ENCODE data around the gene MEGF11. TPM values are rescaled to one million over a fixed set of nuclear protein-coding genes. Genes with fewer than 3 reads are reported as not detected.
"Not testable (repeated sequence)": the region's sequence is repeated elsewhere in the genome, so short reads cannot be mapped to it uniquely, and the experiment has no call there.

MEGF11 gene
- total RNA-seq, 1 donor = 0.27 TPM

DNA sequence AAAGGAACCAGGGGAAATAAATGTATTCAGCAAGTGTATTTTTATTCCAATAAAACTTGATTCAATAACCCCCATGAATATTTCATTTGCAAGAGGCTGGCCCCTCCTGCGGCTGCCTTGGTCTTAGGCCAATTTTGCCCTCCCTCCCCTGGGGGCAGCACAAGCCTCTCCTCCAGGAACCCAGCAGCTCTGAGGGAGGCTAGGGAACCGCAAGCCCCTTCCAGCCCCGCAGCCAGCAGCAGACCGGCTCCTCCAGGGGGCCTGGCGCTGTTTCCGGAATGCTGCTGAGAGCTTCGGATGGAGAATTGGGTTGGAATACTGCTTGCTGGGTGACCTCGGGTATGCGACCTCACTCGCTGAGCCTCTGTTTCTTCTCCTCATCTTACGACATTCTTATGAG is 234.2 kb downstream of the MEGF11 start:
- no peak for DNase-seq (ENCODE audit: low read depth in 2 of 3, low spot score in 2 of 3)

DNA sequence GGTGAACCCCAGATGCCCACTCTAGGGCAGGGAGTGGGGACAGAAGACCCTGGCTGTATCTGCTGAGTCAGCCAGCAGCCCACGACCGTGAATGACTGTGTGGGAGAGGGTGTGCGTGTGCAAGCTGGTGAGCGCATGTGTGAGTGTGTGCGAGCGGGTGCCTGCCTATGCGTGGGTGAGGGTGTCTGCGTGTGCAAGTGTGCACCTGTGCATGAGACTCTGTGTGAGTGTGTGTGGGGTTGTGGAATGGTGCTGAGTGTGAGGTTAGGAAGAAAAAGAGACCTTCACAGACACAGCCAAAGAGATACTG is 235.1 kb downstream of the MEGF11 start:
- no peak for DNase-seq (ENCODE audit: low read depth in 2 of 3, low spot score in 2 of 3)

DNA sequence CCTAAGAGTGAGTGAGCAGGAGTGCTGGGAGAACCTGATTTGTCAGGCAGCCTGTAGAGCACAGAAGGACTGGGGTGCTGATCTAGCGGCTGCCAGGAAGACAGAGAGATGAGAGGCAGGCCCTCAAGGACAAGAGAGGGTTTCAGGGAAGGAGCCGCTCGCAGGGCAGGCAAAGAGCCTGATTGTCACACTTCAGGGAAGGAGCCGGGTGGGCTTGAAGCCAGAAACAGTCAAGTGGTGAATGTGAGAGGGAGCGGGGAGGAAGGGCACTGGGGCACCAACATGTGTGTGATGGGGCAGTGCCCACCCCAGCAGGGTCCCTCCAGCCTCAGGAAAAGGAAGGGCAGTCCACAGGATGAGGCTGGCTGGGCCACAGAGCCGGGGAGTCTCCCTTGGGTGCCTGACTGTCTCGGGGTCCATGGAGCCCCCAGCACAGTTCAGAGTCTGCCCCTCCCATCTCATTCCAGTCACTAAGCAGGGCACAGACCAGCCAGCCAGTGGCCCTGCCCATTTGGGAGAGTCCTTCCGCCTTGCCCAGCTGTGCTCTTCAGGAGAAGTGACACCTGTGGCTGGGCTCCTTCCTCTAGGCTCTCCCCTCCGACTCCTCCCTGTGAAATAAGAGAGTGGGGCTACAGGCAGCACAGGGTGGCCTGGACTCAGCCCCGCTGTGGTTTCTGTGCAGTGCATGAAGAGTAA is 235.6 kb downstream of the MEGF11 start:
- no peak for DNase-seq (ENCODE audit: low read depth in 2 of 3, low spot score in 2 of 3)

- DNase-seq (ENCODE audit: low read depth in 2 of 3, low spot score in 2 of 3) = no peak
These were observed 236.6 kb downstream of the MEGF11 start for GRCh38 chr15:66017000-66017399.

GRCh38 chr15:66016199-66016598 is 237.4 kb downstream of the MEGF11 start:
- DNase-seq (ENCODE audit: low read depth in 2 of 3, low spot score in 2 of 3) = no peak

DNA sequence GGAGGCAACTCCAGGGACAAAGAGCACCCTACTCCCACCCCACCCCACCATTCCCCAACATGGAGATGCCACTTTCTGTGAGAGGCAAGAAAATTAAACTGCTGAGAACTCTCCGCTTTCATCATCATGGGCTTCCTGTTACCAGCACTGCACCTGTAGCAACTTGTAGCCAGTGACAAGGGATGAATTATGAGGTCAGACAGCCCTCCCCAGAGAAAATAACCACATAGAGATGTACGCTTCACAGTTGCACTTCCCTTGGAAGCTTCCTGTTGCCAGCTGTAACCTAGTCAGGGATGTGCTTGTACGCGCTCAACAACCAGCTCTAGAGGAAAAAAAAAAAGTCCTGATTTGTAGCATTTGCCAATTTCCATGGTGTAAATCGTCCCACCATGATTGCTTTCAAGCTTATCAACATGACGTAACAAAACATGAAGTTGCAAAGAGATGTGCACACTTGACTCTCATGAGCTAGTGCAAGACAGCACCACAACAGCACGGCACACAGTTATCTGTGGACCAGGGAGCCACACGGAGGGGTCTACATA is 238.8 kb downstream of the MEGF11 start:
- DNase-seq (ENCODE audit: low read depth in 2 of 3, low spot score in 2 of 3) = peak in 2 of 3 donors; percentile 16 to 20

GRCh38 chr15:66014022-66014421 is 239.5 kb downstream of the MEGF11 start:
- no peak for DNase-seq (ENCODE audit: low read depth in 2 of 3, low spot score in 2 of 3)

DNA sequence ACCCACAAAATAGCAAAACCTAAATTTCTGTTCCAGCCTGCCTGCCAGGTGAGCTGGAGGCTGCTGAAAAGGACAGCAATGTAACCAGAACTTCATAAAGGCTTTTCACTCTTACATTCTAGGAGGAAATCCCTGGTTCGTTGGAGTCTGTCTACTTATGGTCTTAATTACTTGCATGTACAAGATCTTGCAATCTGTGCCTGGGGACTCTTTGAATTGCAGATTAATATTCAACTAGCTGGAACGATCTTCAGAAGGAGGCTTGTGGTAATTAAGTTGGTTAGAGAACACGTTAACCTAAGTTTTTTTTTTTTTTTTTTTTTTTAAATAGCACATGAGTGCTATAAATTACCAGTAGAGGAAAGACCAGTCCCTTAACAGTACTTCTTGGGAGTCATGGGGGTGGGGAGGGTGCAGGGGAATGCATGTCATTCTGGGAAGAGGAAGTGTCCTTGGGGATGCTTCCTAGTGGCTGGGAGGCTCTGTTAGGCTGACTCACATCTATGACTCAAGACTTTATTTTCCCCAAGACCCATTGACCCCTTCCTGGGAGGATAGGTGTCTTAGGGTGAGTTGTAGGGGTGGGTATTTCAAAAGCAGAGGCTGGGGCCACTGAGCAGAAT is 244.5 kb downstream of the MEGF11 start:
- no peak for DNase-seq (ENCODE audit: low read depth in 2 of 3, low spot score in 2 of 3)

- no peak for DNase-seq (ENCODE audit: low read depth in 2 of 3, low spot score in 2 of 3)
These were observed 245.8 kb downstream of the MEGF11 start for GRCh38 chr15:66007663-66008262.

DNA sequence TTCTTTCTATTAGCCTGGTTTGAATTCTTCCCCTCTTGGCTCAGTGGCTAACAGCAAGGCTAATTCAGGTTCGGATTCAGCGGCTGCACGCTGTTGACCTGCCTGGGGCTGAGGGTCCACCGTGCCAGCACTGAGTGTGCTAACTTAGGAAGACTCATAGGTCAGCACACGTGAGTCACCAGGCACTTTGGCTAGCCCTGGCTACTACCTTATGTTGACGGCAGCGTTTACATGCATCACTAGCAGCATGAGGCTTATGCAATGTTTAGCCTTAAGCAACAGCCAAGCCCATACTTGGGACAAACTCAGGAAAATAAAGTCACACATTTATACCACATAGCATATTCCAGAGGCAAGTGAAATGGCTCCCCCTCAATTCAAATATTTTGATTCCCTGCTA is 246.6 kb downstream of the MEGF11 start:
- DNase-seq (ENCODE audit: low read depth in 2 of 3, low spot score in 2 of 3) = no peak

DNA sequence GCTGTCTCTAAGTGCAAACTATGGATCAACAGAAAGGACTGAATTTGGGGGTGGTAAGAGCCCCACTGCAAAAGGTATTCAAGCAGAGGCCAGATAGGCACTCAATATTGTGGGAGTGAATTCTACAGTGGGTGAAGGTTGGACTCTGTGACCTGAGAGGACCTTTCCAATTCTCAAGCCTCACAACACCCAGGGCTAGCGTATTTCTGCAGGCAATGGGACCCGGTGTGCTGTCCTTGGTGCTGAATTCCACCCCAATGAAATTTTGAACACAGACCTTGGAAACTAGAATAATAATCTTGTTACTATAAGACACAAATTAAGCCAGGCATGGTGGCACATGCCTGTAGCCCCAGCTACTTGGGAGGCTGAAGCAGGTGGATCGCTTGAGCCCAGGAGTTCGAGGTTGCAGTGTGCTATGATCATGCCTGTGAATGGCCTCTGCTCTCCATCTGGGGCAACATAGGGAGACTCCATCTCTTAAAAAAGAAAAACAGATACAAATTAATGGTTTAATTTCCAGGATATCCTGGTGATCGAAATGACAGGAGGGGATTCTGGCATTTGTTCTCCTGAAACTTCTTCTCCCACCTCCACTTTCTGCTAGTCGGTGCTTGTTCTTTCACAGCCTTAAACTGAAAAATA is 248.8 kb downstream of the MEGF11 start:
- peak in 2 of 3 donors; percentile 35 to 58 for DNase-seq (ENCODE audit: low read depth in 2 of 3, low spot score in 2 of 3)

- not testable (repeated sequence) for DNase-seq (ENCODE audit: low read depth in 2 of 3, low spot score in 2 of 3)
These were observed 250.4 kb downstream of the MEGF11 start for GRCh38 chr15:66003129-66003528.

- no peak for DNase-seq (ENCODE audit: low read depth in 2 of 3, low spot score in 2 of 3)
These were observed 251.7 kb downstream of the MEGF11 start for GRCh38 chr15:66001717-66002426.

- DNase-seq (ENCODE audit: low read depth in 2 of 3, low spot score in 2 of 3) = no peak
These were observed 252.5 kb downstream of the MEGF11 start for GRCh38 chr15:66001042-66001441.

- DNase-seq (ENCODE audit: low read depth in 2 of 3, low spot score in 2 of 3) = no peak
These were observed 255.1 kb downstream of the MEGF11 start for GRCh38 chr15:65998486-65998885.

GRCh38 chr15:65996901-65997300 is 256.6 kb downstream of the MEGF11 start:
- DNase-seq (ENCODE audit: low read depth in 2 of 3, low spot score in 2 of 3) = no peak

GRCh38 chr15:65994832-65995231 is 258.7 kb downstream of the MEGF11 start:
- no peak for DNase-seq (ENCODE audit: low read depth in 2 of 3, low spot score in 2 of 3)

DNA sequence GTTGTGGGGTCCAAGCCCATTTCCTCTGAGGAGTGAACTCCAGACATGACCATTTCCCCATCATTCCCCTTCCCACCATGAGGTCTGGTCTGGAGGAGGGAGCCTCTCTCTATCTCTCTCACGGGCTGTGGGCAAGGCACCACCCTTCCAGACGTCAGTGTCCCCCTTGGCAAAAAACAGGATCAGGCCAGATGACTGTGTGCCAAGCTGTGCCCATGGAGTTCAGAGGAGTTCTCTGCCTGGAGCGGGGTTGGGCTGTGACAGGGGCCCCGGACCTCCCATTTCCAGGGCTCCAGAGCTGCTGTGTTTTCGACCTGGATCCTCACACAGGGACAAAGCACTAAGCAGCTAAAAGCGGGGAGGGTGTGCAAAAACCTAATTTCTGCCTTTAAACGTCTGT is 259.8 kb downstream of the MEGF11 start:
- DNase-seq (ENCODE audit: low read depth in 2 of 3, low spot score in 2 of 3) = no peak

DNA sequence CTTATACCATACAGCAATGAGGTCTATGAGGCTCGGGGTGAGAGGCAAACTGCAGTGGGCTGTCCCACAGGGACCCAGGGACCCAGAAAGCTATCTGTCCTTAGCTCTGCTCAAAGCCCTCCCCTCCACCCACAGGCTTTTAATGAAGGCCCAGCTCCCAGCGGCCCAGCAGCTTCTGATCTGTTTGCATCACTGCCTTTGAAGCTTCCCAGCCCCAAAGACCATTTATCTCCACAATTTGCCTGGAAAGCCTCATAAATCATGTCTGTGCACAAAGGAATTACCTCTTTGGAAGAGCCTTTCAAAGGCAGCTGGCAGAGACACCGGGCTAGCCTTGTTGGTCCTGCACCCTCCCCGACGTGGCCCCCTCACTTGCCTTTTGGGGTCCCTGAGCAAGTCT is 260.3 kb downstream of the MEGF11 start:
- no peak for DNase-seq (ENCODE audit: low read depth in 2 of 3, low spot score in 2 of 3)

GRCh38 chr15:65991721-65992483 is 261.6 kb downstream of the MEGF11 start:
- no peak for DNase-seq (ENCODE audit: low read depth in 2 of 3, low spot score in 2 of 3)
